HCT116 (cell line): ENCODE measurements around the gene AHRR.

Source experiments
- CTCF ChIP-seq, 3 experiments: fragments of 200-600 bp in 1 of 3; sonication (generic) in 1 of 3; IDR thresholded peaks in 2 of 3; conservative IDR thresholded peaks in 1 of 3; 2 replicates each; pipeline ENCODE4 v1.5.1; 2012 to 2017; ENCODE audit warnings: low read depth in 2 of 3, low read length in 2 of 3, antibody characterized with exemption in 1 of 3, borderline replicate concordance in 1 of 3, control low read depth in 1 of 3, mild to moderate bottlenecking in 1 of 3, mixed read lengths in 1 of 3, mixed run types in 1 of 3, moderate library complexity in 1 of 3; ENCODE audit not compliant: insufficient read depth in 1 of 3
- POLR2A ChIP-seq: IDR thresholded peaks from 2 replicates; pipeline ENCODE4 v1.7.0; 2011; ENCODE audit warnings: borderline replicate concordance; ENCODE audit not compliant: insufficient read depth, insufficient read length; ENCODE audit errors: extremely low read depth
- TF ChIP-seq, protein P1 (sequence below): IDR thresholded peaks from 2 replicates; pipeline ENCODE4 v1.6.1; 2012; ENCODE audit warnings: low read depth

DNA sequence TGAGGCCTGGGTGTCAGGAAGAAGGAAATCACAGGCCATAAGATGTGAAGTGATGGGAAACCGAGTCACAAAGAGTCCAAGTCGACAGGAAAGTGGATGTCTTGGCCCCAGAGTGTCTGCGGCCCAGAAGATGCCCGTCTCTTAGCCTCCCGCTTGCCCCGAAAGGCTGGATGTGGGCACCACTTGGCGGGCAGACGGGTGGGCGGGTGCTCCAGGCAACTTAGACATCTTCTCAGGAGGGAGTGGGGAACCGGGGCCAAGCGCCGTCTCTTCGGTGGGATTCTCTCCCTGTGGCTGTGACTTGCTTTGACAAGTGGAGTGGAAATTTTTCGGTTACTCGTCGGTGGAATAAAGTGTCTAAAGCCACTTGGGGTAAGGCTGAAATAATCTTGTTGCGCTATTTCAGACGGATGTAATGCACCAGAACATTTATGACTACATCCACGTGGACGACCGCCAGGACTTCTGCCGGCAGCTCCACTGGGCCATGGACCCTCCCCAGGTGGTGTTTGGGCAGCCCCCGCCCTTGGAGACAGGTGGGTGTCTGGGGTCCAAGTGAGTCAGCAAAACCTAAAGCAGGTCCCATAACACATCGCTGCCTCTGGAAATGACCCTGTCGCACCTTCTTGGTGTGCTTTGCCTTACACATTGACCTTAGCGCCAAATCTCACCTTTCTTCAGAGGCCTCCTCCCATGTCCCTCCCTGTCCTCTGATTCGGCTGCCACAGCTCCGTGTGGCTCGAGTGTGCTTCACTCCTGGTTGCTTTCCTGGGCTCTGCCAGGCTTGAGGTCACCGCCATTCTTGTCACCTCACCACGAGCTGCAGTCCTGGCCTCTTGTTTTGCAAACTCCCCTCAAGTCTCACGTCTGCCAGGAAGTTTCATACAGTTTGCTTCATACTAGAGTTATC, 101.1 kb downstream of the AHRR start:
- TF ChIP-seq CTCF (IDR thresholded peaks at IDR 0.05 in 2 of 3, conservative IDR thresholded peaks at IDR 0.05 in 1 of 3; ENCODE audit: borderline replicate concordance in 1 of 3, insufficient read depth in 1 of 3, low read depth in 2 of 3, low read length in 2 of 3) (no peak), POLR2A (no peak)
- TF ChIP-seq, protein P1, sequence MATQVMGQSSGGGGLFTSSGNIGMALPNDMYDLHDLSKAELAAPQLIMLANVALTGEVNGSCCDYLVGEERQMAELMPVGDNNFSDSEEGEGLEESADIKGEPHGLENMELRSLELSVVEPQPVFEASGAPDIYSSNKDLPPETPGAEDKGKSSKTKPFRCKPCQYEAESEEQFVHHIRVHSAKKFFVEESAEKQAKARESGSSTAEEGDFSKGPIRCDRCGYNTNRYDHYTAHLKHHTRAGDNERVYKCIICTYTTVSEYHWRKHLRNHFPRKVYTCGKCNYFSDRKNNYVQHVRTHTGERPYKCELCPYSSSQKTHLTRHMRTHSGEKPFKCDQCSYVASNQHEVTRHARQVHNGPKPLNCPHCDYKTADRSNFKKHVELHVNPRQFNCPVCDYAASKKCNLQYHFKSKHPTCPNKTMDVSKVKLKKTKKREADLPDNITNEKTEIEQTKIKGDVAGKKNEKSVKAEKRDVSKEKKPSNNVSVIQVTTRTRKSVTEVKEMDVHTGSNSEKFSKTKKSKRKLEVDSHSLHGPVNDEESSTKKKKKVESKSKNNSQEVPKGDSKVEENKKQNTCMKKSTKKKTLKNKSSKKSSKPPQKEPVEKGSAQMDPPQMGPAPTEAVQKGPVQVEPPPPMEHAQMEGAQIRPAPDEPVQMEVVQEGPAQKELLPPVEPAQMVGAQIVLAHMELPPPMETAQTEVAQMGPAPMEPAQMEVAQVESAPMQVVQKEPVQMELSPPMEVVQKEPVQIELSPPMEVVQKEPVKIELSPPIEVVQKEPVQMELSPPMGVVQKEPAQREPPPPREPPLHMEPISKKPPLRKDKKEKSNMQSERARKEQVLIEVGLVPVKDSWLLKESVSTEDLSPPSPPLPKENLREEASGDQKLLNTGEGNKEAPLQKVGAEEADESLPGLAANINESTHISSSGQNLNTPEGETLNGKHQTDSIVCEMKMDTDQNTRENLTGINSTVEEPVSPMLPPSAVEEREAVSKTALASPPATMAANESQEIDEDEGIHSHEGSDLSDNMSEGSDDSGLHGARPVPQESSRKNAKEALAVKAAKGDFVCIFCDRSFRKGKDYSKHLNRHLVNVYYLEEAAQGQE, result no peak
